ENCODE measurements around the gene LCAT.

The LCAT gene

GRCh38 chr16:67966549-67967182 is 22.7 kb upstream of the LCAT start:
- Histone ChIP-seq H3K36me3 (ENCODE audit: control insufficient read depth, insufficient read depth, low read length) (peaks cover 13% of the 10 kb centered on the region), H3K4me3 (replicated peaks; ENCODE audit: low read depth, low read length) (peak overlapping the region; percentile 66), H3K27me3 (replicated peaks; ENCODE audit: control insufficient read depth, insufficient read depth, low read length) (no peaks in the 10 kb centered on the region)
- no peak for DNase-seq (ENCODE audit: extremely low read depth, insufficient read length)
- TF ChIP-seq CTCF (IDR thresholded peaks at IDR 0.05; ENCODE audit: insufficient read depth, low read length, poor library complexity, severe bottlenecking) = no peak

- TF ChIP-seq CTCF (IDR thresholded peaks at IDR 0.05; ENCODE audit: insufficient read depth, low read length, poor library complexity, severe bottlenecking) = no peak
- Histone ChIP-seq H3K36me3 (ENCODE audit: control insufficient read depth, insufficient read depth, low read length) (peaks cover 19% of the 10 kb centered on the region), H3K4me3 (replicated peaks; ENCODE audit: low read depth, low read length) (peak overlapping the region; percentile 66), H3K27me3 (replicated peaks; ENCODE audit: control insufficient read depth, insufficient read depth, low read length) (no peaks in the 10 kb centered on the region)
- no peak for DNase-seq (ENCODE audit: extremely low read depth, insufficient read length)
These were observed 22.0 kb upstream of the LCAT start for GRCh38 chr16:67965668-67966548.

GRCh38 chr16:67964477-67965131 is 20.7 kb upstream of the LCAT start:
- no peaks in the 10 kb centered on the region for H3K27me3 ChIP-seq (replicated peaks; ENCODE audit: control insufficient read depth, insufficient read depth, low read length)
- H3K4me3 ChIP-seq (replicated peaks; ENCODE audit: low read depth, low read length) = no peak overlapping the region
- TF ChIP-seq CTCF (IDR thresholded peaks at IDR 0.05; ENCODE audit: insufficient read depth, low read length, poor library complexity, severe bottlenecking) = no peak
- peaks cover 29% of the 10 kb centered on the region for H3K36me3 ChIP-seq (ENCODE audit: control insufficient read depth, insufficient read depth, low read length)
- no peak for DNase-seq (ENCODE audit: extremely low read depth, insufficient read length)

- no peak for TF ChIP-seq CTCF (IDR thresholded peaks at IDR 0.05; ENCODE audit: insufficient read depth, low read length, poor library complexity, severe bottlenecking)
- Histone ChIP-seq H3K4me3 (replicated peaks; ENCODE audit: low read depth, low read length) (no peak overlapping the region), H3K36me3 (ENCODE audit: control insufficient read depth, insufficient read depth, low read length) (peaks cover 35% of the 10 kb centered on the region), H3K27me3 (replicated peaks; ENCODE audit: control insufficient read depth, insufficient read depth, low read length) (no peaks in the 10 kb centered on the region)
- DNase-seq (ENCODE audit: extremely low read depth, insufficient read length) = no peak
These were observed 19.9 kb upstream of the LCAT start for GRCh38 chr16:67963662-67964321.

GRCh38 chr16:67963292-67963661 is 19.4 kb upstream of the LCAT start:
- TF ChIP-seq CTCF (IDR thresholded peaks at IDR 0.05; ENCODE audit: insufficient read depth, low read length, poor library complexity, severe bottlenecking) = no peak
- peaks cover 39% of the 10 kb centered on the region for H3K36me3 ChIP-seq (ENCODE audit: control insufficient read depth, insufficient read depth, low read length)
- no peak overlapping the region for H3K4me3 ChIP-seq (replicated peaks; ENCODE audit: low read depth, low read length)
- no peaks in the 10 kb centered on the region for H3K27me3 ChIP-seq (replicated peaks; ENCODE audit: control insufficient read depth, insufficient read depth, low read length)
- DNase-seq (ENCODE audit: extremely low read depth, insufficient read length) = no peak

Measured in GM06990 (cell line).